ENCODE measurements around the gene RAPGEF4.

Gene RAPGEF4

DNA sequence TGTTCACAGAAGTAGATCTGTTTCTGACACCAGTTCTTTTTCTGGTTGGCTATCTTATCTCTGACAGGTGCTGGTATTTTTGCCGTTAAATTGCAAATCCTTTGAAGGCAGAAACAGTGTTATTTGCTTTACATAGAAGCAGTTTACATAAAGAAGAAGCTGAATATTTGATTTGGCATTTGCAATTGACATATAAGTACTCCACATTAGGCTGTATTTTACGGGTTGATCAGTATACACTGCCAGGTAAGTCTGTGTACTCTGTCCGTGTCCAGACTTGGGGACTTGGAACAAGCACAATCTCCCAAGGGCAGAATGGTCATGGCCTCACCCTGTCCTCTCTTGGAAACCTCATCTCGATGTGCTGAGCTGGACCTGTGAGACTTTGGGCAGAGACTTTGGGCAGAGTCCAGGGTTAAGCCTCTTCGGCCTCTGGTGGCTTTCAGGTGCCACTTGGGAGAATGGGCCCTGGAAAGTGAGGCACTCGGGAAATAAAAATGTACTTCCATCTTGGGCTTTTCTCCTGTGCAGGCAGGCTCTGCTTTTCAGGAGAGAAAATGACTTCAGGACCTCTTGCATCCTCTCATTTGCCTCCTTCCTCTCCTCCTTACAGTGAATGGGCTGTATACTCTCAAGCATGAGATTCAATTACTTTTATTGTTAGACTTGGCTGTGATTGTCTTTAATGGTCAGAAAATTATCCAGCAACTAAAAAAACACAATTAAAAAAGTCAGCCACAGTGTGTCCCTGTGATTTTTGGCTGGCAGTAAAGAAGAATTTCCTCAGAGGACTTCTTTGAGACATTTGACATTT is 108.5 kb downstream of the RAPGEF4 start:
- no peak overlapping the region for H3K27ac ChIP-seq
- DNase-seq (ENCODE audit: low read depth, low spot score), result no peak
- H3K9ac ChIP-seq (ENCODE audit: insufficient read length), result no peak overlapping the region
- no peak overlapping the region for H3K4me3 ChIP-seq
- no peaks in the 10 kb centered on the region for H3K36me3 ChIP-seq (ENCODE audit: insufficient read depth, low read length)
- H3K9me3 ChIP-seq (ENCODE audit: low read depth, low read length), result no peaks in the 10 kb centered on the region
- TF ChIP-seq POLR2AphosphoS5 (IDR thresholded peaks at IDR 0.05; ENCODE audit: borderline replicate concordance, low read depth, low read length) (no peak), EZH2 (IDR thresholded peaks at IDR 0.05) (no peak), FOXP2 (optimal IDR thresholded peaks at IDR 0.05; ENCODE audit: control extremely low read depth, extremely low read length, insufficient read depth) (no peak)

DNA sequence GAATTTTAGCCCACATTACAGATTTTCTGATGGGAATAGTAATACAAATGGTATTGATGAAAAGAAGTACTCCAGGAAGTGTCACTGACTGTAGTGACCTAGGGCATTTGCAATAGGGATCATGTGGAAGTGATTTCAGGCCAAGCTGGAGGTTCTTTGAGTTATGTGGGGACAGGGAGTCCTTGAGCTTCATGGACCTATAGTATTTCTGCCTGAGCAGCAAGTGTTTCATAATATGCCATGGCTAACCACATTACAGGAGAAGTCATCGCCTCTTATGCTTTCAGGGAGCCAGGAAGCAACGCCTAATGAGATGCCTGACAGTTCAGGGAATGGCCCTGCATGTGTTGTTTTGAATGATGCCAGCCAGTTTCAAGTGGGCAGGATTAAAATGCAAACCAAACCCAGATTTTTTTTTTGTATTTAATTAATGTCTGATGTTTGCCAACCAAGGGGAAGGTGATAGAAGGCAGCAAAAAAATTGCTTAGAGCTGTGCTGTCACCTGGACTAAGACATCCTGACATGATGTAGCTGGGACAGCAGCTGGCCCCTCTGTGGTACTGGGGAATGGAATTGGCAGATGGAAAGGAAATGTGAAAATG is 109.5 kb downstream of the RAPGEF4 start:
- DNase-seq (ENCODE audit: low read depth, low spot score), result no peak
- TF ChIP-seq FOXP2 (optimal IDR thresholded peaks at IDR 0.05; ENCODE audit: control extremely low read depth, extremely low read length, insufficient read depth) (no peak), POLR2AphosphoS5 (IDR thresholded peaks at IDR 0.05; ENCODE audit: borderline replicate concordance, low read depth, low read length) (no peak), EZH2 (IDR thresholded peaks at IDR 0.05) (no peak)
- Histone ChIP-seq H3K9ac (ENCODE audit: insufficient read length) (no peak overlapping the region), H3K36me3 (ENCODE audit: insufficient read depth, low read length) (no peaks in the 10 kb centered on the region), H3K4me3 (no peak overlapping the region), H3K9me3 (ENCODE audit: low read depth, low read length) (no peaks in the 10 kb centered on the region), H3K27ac (no peak overlapping the region)

DNA sequence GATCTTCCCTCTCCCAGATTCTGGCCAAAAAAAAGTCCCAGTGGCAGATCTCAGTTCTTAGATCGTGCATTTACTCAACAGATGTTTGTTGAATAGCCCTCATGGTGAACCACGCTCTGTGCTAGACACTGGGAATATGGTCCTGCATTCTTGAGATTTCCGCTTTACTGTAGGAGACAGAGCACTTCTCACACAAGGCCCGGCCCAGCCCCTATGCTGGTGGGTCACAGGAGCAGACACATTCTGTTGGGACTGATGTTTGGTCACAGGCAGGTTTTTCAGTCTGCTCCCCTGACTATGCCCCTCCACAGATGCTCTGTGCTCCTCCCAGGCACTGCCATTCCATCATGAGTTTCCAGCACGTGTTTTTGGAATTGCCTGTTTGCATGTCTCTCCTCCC is 110.9 kb downstream of the RAPGEF4 start:
- no peaks in the 10 kb centered on the region for H3K9me3 ChIP-seq (ENCODE audit: low read depth, low read length)
- no peak for DNase-seq (ENCODE audit: low read depth, low spot score)

GRCh38 chr2:172847188-172847587 is 111.5 kb downstream of the RAPGEF4 start:
- no peak for DNase-seq (ENCODE audit: low read depth, low spot score)
- no peaks in the 10 kb centered on the region for H3K9me3 ChIP-seq (ENCODE audit: low read depth, low read length)
- no peaks in the 10 kb centered on the region for H3K36me3 ChIP-seq (ENCODE audit: insufficient read depth, low read length)
- H3K4me3 ChIP-seq, result no peak overlapping the region
- no peak overlapping the region for H3K27ac ChIP-seq
- no peak overlapping the region for H3K9ac ChIP-seq (ENCODE audit: insufficient read length)
- no peak for TF ChIP-seq FOXP2 (optimal IDR thresholded peaks at IDR 0.05; ENCODE audit: control extremely low read depth, extremely low read length, insufficient read depth)
- TF ChIP-seq POLR2AphosphoS5 (IDR thresholded peaks at IDR 0.05; ENCODE audit: borderline replicate concordance, low read depth, low read length), result no peak
- no peak for TF ChIP-seq EZH2 (IDR thresholded peaks at IDR 0.05)

More for the DNA sequence above, 110.9 kb downstream of the RAPGEF4 start:
- H3K27ac ChIP-seq, result no peak overlapping the region
- H3K9ac ChIP-seq (ENCODE audit: insufficient read length), result no peak overlapping the region
- H3K36me3 ChIP-seq (ENCODE audit: insufficient read depth, low read length), result no peaks in the 10 kb centered on the region
- no peak overlapping the region for H3K4me3 ChIP-seq
- no peak for TF ChIP-seq POLR2AphosphoS5 (IDR thresholded peaks at IDR 0.05; ENCODE audit: borderline replicate concordance, low read depth, low read length)
- TF ChIP-seq EZH2 (IDR thresholded peaks at IDR 0.05), result no peak
- no peak for TF ChIP-seq FOXP2 (optimal IDR thresholded peaks at IDR 0.05; ENCODE audit: control extremely low read depth, extremely low read length, insufficient read depth)

DNA sequence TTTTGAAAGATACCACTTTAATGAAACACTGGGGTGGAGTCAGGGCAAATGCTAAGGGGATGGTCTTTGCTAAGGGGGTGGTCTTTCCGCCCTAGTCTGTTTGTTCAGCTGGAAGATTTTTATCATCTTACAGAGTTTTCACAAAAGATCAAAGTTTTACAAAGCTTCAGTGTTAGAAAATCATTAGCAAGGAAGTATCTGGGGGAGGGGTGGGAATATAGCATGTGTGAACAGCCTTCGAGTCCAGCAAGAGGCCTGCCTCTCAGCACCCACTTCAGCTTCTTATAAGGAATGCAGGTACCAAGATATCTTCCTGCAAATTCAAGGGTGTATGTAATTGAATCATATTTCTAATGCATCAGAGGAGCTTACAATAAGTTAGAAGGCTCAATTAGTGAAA is 112.9 kb downstream of the RAPGEF4 start:
- Histone ChIP-seq H3K9ac (ENCODE audit: insufficient read length) (no peak overlapping the region), H3K9me3 (ENCODE audit: low read depth, low read length) (no peaks in the 10 kb centered on the region), H3K36me3 (ENCODE audit: insufficient read depth, low read length) (no peaks in the 10 kb centered on the region), H3K27ac (no peak overlapping the region), H3K4me3 (no peak overlapping the region)
- DNase-seq (ENCODE audit: low read depth, low spot score), result no peak
- TF ChIP-seq EZH2 (IDR thresholded peaks at IDR 0.05) (no peak), FOXP2 (optimal IDR thresholded peaks at IDR 0.05; ENCODE audit: control extremely low read depth, extremely low read length, insufficient read depth) (no peak), POLR2AphosphoS5 (IDR thresholded peaks at IDR 0.05; ENCODE audit: borderline replicate concordance, low read depth, low read length) (no peak)

DNA sequence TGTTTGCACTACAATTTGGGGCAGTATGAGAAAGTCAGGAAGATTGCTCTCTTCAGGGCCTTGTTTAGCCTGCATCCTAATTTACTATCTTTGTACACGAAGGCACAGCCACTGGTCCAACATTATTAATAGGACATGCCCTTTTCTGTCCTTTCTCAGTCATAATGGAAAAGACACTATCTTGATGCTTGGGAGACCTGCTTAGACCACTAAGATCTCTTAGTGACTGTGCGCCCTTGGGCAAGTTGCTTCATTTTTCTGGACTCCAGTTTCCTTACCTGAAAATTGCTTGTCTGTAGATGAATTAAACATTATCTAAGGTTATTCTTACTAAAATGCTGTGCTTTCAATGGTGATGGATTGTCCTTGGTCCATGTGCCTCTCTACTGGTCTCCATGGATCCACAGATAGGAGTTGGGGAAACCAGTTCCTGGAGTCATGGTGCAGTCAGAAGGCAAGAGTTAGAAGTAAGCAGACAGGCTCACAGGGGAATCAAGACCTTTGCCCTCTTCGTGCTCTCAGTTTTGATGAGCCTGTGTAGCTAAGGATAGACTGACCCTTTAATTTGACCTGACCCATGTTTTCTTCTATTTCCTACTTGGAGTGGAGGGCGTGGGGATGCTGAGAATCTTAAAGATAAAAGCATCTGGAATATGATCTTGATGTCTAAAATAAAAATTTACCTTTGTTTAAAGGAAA is 114.0 kb downstream of the RAPGEF4 start:
- TF ChIP-seq FOXP2 (optimal IDR thresholded peaks at IDR 0.05; ENCODE audit: control extremely low read depth, extremely low read length, insufficient read depth), result no peak
- TF ChIP-seq POLR2AphosphoS5 (IDR thresholded peaks at IDR 0.05; ENCODE audit: borderline replicate concordance, low read depth, low read length), result no peak
- H3K4me3 ChIP-seq, result no peak overlapping the region
- H3K36me3 ChIP-seq (ENCODE audit: insufficient read depth, low read length), result no peaks in the 10 kb centered on the region
- no peak for DNase-seq (ENCODE audit: low read depth, low spot score)
- no peaks in the 10 kb centered on the region for H3K9me3 ChIP-seq (ENCODE audit: low read depth, low read length)
- no peak overlapping the region for H3K27ac ChIP-seq
- no peak overlapping the region for H3K9ac ChIP-seq (ENCODE audit: insufficient read length)

- no peak for DNase-seq (ENCODE audit: low read depth, low spot score)
- TF ChIP-seq POLR2AphosphoS5 (IDR thresholded peaks at IDR 0.05; ENCODE audit: borderline replicate concordance, low read depth, low read length) (no peak), EZH2 (IDR thresholded peaks at IDR 0.05) (no peak), FOXP2 (optimal IDR thresholded peaks at IDR 0.05; ENCODE audit: control extremely low read depth, extremely low read length, insufficient read depth) (no peak)
- no peak overlapping the region for H3K9ac ChIP-seq (ENCODE audit: insufficient read length)
- no peaks in the 10 kb centered on the region for H3K9me3 ChIP-seq (ENCODE audit: low read depth, low read length)
- no peak overlapping the region for H3K27ac ChIP-seq
- H3K36me3 ChIP-seq (ENCODE audit: insufficient read depth, low read length), result no peaks in the 10 kb centered on the region
- H3K4me3 ChIP-seq, result no peak overlapping the region
These were observed 119.9 kb downstream of the RAPGEF4 start for GRCh38 chr2:172855588-172855987.

GRCh38 chr2:172856606-172857005 is 121.0 kb downstream of the RAPGEF4 start:
- H3K9ac ChIP-seq (ENCODE audit: insufficient read length), result no peak overlapping the region
- H3K4me3 ChIP-seq, result no peak overlapping the region
- no peaks in the 10 kb centered on the region for H3K36me3 ChIP-seq (ENCODE audit: insufficient read depth, low read length)
- no peaks in the 10 kb centered on the region for H3K9me3 ChIP-seq (ENCODE audit: low read depth, low read length)
- TF ChIP-seq FOXP2 (optimal IDR thresholded peaks at IDR 0.05; ENCODE audit: control extremely low read depth, extremely low read length, insufficient read depth), result no peak
- no peak for TF ChIP-seq EZH2 (IDR thresholded peaks at IDR 0.05)
- no peak for TF ChIP-seq POLR2AphosphoS5 (IDR thresholded peaks at IDR 0.05; ENCODE audit: borderline replicate concordance, low read depth, low read length)
- no peak overlapping the region for H3K27ac ChIP-seq
- no peak for DNase-seq (ENCODE audit: low read depth, low spot score)

Measured in SK-N-MC (cell line).